Spleen (tissue), 11 donors: ENCODE data around the gene MB. TPM values are rescaled to one million over a fixed set of nuclear protein-coding genes. Genes with fewer than 3 reads are reported as not detected.

Experiments used
- DNase-seq: peaks from one replicate; pipeline ENCODE4 v3.0.0-alpha.2; 2020
- H3K27ac ChIP-seq, 8 donors: fragments of 200-600 bp; sonication (generic) in 7 of 8; 1 replicate in 4 of 8; 2 replicates in 4 of 8; pipeline versions ENCODE4 v1.5.0 to v1.8.0; 2016 to 2021; ENCODE audit warnings: inconsistent platforms in 4 of 8, mild to moderate bottlenecking in 4 of 8, moderate library complexity in 1 of 8
- H3K27me3 ChIP-seq, 7 donors: fragments of 200-600 bp; sonication (generic) in 6 of 7; replicated peaks in 1 of 7; 1 replicate in 4 of 7; 2 replicates in 3 of 7; pipeline versions ENCODE4 v1.5.0 to v1.8.0; 2016 to 2021; ENCODE audit warnings: inconsistent platforms in 3 of 7, mild to moderate bottlenecking in 1 of 7
- H3K36me3 ChIP-seq, 6 donors: fragments of 200-600 bp; sonication (generic) in 5 of 6; 1 replicate in 4 of 6; 2 replicates in 2 of 6; pipeline versions ENCODE4 v1.5.0 to v1.8.0; 2016 to 2021; ENCODE audit warnings: inconsistent platforms in 2 of 6
- H3K4me1 ChIP-seq, 6 donors: fragments of 200-600 bp; sonication (generic) in 5 of 6; 1 replicate in 3 of 6; 2 replicates in 3 of 6; pipeline versions ENCODE4 v1.5.0 to v1.8.0; 2016 to 2021; ENCODE audit warnings: inconsistent platforms in 3 of 6
- H3K4me3 ChIP-seq, 8 donors: fragments of 200-600 bp; sonication (generic) in 7 of 8; 1 replicate in 4 of 8; 2 replicates in 4 of 8; pipeline versions ENCODE4 v1.5.0 to v1.8.0; 2016 to 2021; ENCODE audit warnings: inconsistent platforms in 4 of 8, mild to moderate bottlenecking in 4 of 8, moderate library complexity in 2 of 8
- H3K9me3 ChIP-seq, 8 donors: fragments of 200-600 bp; sonication (generic) in 7 of 8; 1 replicate in 4 of 8; 2 replicates in 4 of 8; pipeline versions ENCODE4 v1.5.0 to v1.8.0; 2016 to 2021; ENCODE audit warnings: inconsistent platforms in 4 of 8
- POLR2A ChIP-seq, 3 donors: fragments of 450-650 bp; IDR thresholded peaks; one replicate each; pipeline ENCODE4 v1.5.1; 2017; ENCODE audit warnings: antibody characterized with exemption in 3 of 3, mild to moderate bottlenecking in 1 of 3
- POLR2AphosphoS5 ChIP-seq, 3 donors: sonication (generic); formaldehyde crosslinking; IDR thresholded peaks; one replicate each; pipeline ENCODE4 v1.5.1; 2017; ENCODE audit warnings: antibody characterized with exemption in 3 of 3
- WGBS, 5 donors: extraction: QIAGEN DNeasy Blood & Tissue Kit in 3 of 5; methylation state at CpG; one replicate each; pipeline versions ENCODE4 v1.1.5 to v1.1.7; 2013 to 2018; 5-methylcytosine and 5-hydroxymethylcytosine counted together
- intact Hi-C: fragments of 100-400 bp; cut with DNase I; formaldehyde crosslinking; loops from one replicate; pipeline ENCODE4 v1.15.0; 2023; ENCODE audit warnings: low total_unique reads
- polyA plus RNA-seq, 3 donors: library from polyadenylated mRNA; stranded (reverse); fragments of 200-250 nt; gene quantifications; one replicate each; pipeline ENCODE4 v1.2.1, GENCODE V29; 2013
- total RNA-seq, 7 donors: library from RNA; depleted of rRNA in 3 of 7; stranded (reverse); fragments of >200 nt in 3 of 7; fragmentation: NEBNext Ultra II Directional in 4 of 7; extraction: Animal tissue kit (Norgen Biotek cat#: 25700) in 4 of 7; gene quantifications; one replicate each; pipeline versions ENCODE4 v1.1.0 to v1.2.1, GENCODE V29; 2016 to 2021
- TF ChIP-seq, protein P1 (sequence below), 11 experiments: fragments of 200-600 bp in 7 of 11; fragments of 450-650 bp in 4 of 11; sonication (generic) in 4 of 11; IDR thresholded peaks in 8 of 11; conservative IDR thresholded peaks in 3 of 11; 1 replicate in 7 of 11; 2 replicates in 4 of 11; pipeline versions ENCODE4 v1.4.0 to v1.8.0; 2016 to 2021; ENCODE audit warnings: antibody characterized with exemption in 11 of 11, inconsistent platforms in 4 of 11, mild to moderate bottlenecking in 1 of 11
- donor health status: healthy with polysubstance abuse.
- donor health status: DM: no; HTN: no; CAD: no; lungs with moderate emphysema.
- donor health status: DM: no; HTN: no; CAD: no.
- donor health status: Bipolar disorder and iron deficiency.
- donor health status: healthy.
- donor health status: DM: no; HTN: no; CAD: no.
- donor health status: DM: yes; HTN: yes; CAD: no.

The MB gene
- total and polyA plus RNA-seq, 10 donors: 0.64 to 5.0 (median 1.1) TPM; not detected in 6

DNA sequence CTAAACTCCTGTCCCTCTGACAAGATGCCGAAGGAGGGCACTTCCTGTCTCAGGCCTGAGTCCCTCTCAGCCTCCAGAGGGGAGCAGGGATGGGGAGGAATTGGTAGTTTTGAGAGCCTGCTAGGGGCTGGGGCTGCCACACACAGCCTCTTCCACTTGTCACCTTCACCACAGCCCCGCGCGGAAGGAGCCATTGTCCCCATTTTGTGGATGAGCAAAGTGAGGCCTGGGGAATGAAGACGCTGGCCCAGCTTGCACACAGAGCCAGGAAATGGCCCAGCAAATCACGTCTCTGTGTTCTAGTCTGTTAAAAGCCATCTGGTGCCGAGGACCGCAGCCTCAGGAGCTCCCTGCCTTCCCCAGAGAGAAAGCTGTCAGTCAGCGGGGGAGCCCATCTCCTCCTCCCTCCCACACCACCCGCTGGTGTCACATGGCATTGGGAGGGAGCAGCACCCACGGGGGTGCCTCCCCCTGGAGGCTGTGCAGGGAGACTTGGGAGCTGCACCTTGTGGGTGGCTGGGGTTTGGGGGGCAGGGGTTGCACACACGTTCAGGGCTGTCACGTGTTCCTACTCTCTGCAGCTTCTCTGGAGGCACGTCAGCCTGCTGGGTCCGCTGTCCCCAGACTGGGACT, 41.9 kb downstream of the MB start:
- Histone ChIP-seq H3K36me3 (no peaks in the 10 kb centered on the region), H3K9me3 (no peaks in the 10 kb centered on the region), H3K4me3 (no peak overlapping the region), H3K4me1 (no peaks in the 10 kb centered on the region), H3K27ac (no peak overlapping the region), H3K27me3 (peaks cover 0 to 8% (median 0%) of the 10 kb centered on the region in 7 donors)
- WGBS, 5 donors: 45 to 67% (median 51%) methylated on average over 10 to 15 of the region's 15 CpGs
- no peak for DNase-seq
- intact Hi-C loops: no loop called here
- TF ChIP-seq, protein P1, sequence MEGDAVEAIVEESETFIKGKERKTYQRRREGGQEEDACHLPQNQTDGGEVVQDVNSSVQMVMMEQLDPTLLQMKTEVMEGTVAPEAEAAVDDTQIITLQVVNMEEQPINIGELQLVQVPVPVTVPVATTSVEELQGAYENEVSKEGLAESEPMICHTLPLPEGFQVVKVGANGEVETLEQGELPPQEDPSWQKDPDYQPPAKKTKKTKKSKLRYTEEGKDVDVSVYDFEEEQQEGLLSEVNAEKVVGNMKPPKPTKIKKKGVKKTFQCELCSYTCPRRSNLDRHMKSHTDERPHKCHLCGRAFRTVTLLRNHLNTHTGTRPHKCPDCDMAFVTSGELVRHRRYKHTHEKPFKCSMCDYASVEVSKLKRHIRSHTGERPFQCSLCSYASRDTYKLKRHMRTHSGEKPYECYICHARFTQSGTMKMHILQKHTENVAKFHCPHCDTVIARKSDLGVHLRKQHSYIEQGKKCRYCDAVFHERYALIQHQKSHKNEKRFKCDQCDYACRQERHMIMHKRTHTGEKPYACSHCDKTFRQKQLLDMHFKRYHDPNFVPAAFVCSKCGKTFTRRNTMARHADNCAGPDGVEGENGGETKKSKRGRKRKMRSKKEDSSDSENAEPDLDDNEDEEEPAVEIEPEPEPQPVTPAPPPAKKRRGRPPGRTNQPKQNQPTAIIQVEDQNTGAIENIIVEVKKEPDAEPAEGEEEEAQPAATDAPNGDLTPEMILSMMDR (IDR thresholded peaks at IDR 0.05 in 8 of 11, conservative IDR thresholded peaks at IDR 0.05 in 3 of 11): no peak
- no peak for TF ChIP-seq POLR2A (IDR thresholded peaks at IDR 0.05)
- no peak for TF ChIP-seq POLR2AphosphoS5 (IDR thresholded peaks at IDR 0.05)

DNA sequence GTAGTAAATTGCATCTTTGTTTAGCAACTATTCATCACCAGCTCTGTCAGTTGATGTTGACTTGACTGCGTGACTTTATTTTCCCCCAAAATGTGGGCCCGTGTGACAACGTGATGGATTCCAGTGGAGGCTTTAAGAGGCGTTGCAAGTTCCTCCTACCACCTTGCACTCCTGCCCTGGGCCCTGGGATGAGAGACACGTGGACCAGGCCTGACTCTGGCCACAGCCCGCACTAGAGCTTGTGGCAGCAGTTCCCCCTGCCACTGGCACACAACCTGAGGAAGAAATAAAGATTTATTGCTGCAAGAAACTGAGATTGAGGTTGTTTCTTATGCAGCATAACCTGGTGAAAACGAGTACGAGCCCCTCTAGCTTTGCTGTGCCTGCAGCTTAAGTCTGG, 44.6 kb downstream of the MB start:
- Histone ChIP-seq H3K4me3 (no peak overlapping the region), H3K27me3 (peaks cover 0 to 21% (median 0%) of the 10 kb centered on the region in 7 donors), H3K36me3 (no peaks in the 10 kb centered on the region), H3K9me3 (no peaks in the 10 kb centered on the region), H3K27ac (no peak overlapping the region), H3K4me1 (no peaks in the 10 kb centered on the region)
- 56 to 71% (median 62%) methylated on average over 8 of the region's 8 CpGs for WGBS, 5 donors
- TF ChIP-seq, protein P1 (IDR thresholded peaks at IDR 0.05 in 8 of 11, conservative IDR thresholded peaks at IDR 0.05 in 3 of 11): no peak
- no peak for TF ChIP-seq POLR2A (IDR thresholded peaks at IDR 0.05)
- TF ChIP-seq POLR2AphosphoS5 (IDR thresholded peaks at IDR 0.05): no peak
- DNase-seq: no peak
- intact Hi-C loops: no loop called here

DNA sequence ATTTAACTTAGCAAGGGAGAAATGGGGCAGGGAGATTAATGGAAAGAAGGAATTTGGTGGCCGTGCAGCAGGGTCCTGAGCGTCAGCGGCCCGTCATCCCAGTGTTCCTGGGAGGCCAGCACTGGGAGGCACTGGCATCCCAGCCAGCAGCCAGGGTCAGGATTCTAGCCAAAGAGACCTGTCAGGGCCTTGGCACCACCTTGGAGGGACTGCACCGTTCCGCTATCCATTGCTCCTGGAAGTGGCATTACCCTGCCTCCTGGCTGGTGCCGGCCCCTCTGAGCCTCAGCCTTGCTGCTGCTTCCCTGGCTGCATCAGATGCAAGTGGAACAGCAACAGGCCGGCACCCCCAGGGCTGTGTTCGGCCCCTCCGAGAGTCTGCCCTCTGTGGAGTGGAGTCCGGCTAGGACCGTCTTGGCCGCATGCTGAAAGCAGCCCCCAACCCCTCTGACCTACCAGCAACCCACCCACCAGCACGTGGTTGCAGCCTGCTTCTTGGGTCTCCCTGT, 46.4 kb downstream of the MB start:
- intact Hi-C loops: no loop called here
- no peak overlapping the region for H3K4me3 ChIP-seq
- WGBS, 5 donors: 86 to 94% (median 90%) methylated on average over 14 of the region's 14 CpGs
- H3K27ac ChIP-seq: no peak overlapping the region
- no peaks in the 10 kb centered on the region for H3K36me3 ChIP-seq
- no peak for DNase-seq
- TF ChIP-seq, protein P1 (IDR thresholded peaks at IDR 0.05 in 8 of 11, conservative IDR thresholded peaks at IDR 0.05 in 3 of 11): no peak
- TF ChIP-seq POLR2AphosphoS5 (IDR thresholded peaks at IDR 0.05) (no peak), POLR2A (IDR thresholded peaks at IDR 0.05) (no peak)
- peaks cover 0 to 35% (median 0%) of the 10 kb centered on the region in 7 donors for H3K27me3 ChIP-seq
- peaks cover 0 to 6% (median 0%) of the 10 kb centered on the region in 6 donors for H3K4me1 ChIP-seq
- H3K9me3 ChIP-seq: no peaks in the 10 kb centered on the region

DNA sequence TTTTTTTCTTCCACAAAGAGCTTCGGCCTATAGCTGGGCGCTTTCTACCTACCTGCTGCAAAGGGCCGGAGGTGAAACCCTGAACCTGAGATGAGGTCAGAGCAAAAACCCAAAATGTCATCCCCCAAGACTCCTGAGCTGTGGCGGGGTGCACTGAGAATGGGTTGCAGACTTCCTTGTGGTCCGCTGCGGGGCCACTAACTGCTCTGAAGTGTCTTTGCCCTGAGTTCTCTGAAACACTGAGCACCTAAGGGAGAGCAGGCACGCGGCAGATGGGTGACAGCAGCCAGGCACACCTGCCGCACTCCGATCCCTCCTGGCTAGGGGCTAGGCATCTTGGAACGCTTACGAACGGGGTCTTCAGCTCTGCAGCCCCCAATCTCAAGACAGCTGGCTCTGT, 47.2 kb downstream of the MB start:
- Histone ChIP-seq H3K4me3 (no peak overlapping the region), H3K4me1 (peaks cover 0 to 6% (median 0%) of the 10 kb centered on the region in 6 donors), H3K27ac (no peak overlapping the region), H3K9me3 (no peaks in the 10 kb centered on the region), H3K36me3 (no peaks in the 10 kb centered on the region), H3K27me3 (peaks cover 0 to 34% (median 0%) of the 10 kb centered on the region in 7 donors)
- WGBS, 5 donors: 90 to 94% (median 92%) methylated on average over 6 to 13 of the region's 13 CpGs
- no peak for TF ChIP-seq POLR2AphosphoS5 (IDR thresholded peaks at IDR 0.05)
- TF ChIP-seq POLR2A (IDR thresholded peaks at IDR 0.05): no peak
- TF ChIP-seq, protein P1 (IDR thresholded peaks at IDR 0.05 in 8 of 11, conservative IDR thresholded peaks at IDR 0.05 in 3 of 11): no peak
- intact Hi-C loops: no loop called here
- no peak for DNase-seq
